ENCODE data around the gene DAAM2.
A peak's percentile ranks its signal among the peaks of the same experiment; 100 is the strongest.

DAAM2 gene

GRCh38 chr6:39769012-39769411, 23.2 kb upstream of the DAAM2 start:
- Histone ChIP-seq H3K4me3 (ENCODE audit: low read depth in 1 of 2, low read length in 2 of 2) (no peak overlapping the region), H3K4me1 (ENCODE audit: control insufficient read depth in 1 of 2, insufficient read depth in 2 of 2, low read length in 2 of 2) (peaks cover 0 to 10% of the 10 kb centered on the region in 2 donors), H3K36me3 (ENCODE audit: control insufficient read depth in 1 of 2, insufficient read depth in 2 of 2, low read length in 2 of 2) (no peaks in the 10 kb centered on the region), H3K27ac (ENCODE audit: low read length) (no peak overlapping the region), H3K27me3 (ENCODE audit: low read depth, low read length) (no peaks in the 10 kb centered on the region), H3K9me3 (ENCODE audit: control insufficient read depth in 1 of 2, low read length in 2 of 2) (no peaks in the 10 kb centered on the region)

GRCh38 chr6:39770446-39770845, 21.7 kb upstream of the DAAM2 start:
- Histone ChIP-seq H3K27me3 (ENCODE audit: low read depth, low read length) (no peaks in the 10 kb centered on the region), H3K36me3 (ENCODE audit: control insufficient read depth in 1 of 2, insufficient read depth in 2 of 2, low read length in 2 of 2) (no peaks in the 10 kb centered on the region), H3K4me3 (ENCODE audit: low read depth in 1 of 2, low read length in 2 of 2) (no peak overlapping the region), H3K4me1 (ENCODE audit: control insufficient read depth in 1 of 2, insufficient read depth in 2 of 2, low read length in 2 of 2) (peaks cover 0 to 10% of the 10 kb centered on the region in 2 donors), H3K9me3 (ENCODE audit: control insufficient read depth in 1 of 2, low read length in 2 of 2) (no peaks in the 10 kb centered on the region), H3K27ac (ENCODE audit: low read length) (no peak overlapping the region)

- no peak overlapping the region for H3K4me3 ChIP-seq (ENCODE audit: low read depth in 1 of 2, low read length in 2 of 2)
- no peaks in the 10 kb centered on the region for H3K27me3 ChIP-seq (ENCODE audit: low read depth, low read length)
- peaks cover 2 to 15% of the 10 kb centered on the region in 2 donors for H3K4me1 ChIP-seq (ENCODE audit: control insufficient read depth in 1 of 2, insufficient read depth in 2 of 2, low read length in 2 of 2)
- no peaks in the 10 kb centered on the region for H3K9me3 ChIP-seq (ENCODE audit: control insufficient read depth in 1 of 2, low read length in 2 of 2)
- H3K36me3 ChIP-seq (ENCODE audit: control insufficient read depth in 1 of 2, insufficient read depth in 2 of 2, low read length in 2 of 2): no peaks in the 10 kb centered on the region
- H3K27ac ChIP-seq (ENCODE audit: low read length): peak overlapping the region; percentile 26
Observed at GRCh38 chr6:39772559-39773273, 19.5 kb upstream of the DAAM2 start.

GRCh38 chr6:39773782-39774181, 18.4 kb upstream of the DAAM2 start:
- Histone ChIP-seq H3K27ac (ENCODE audit: low read length) (peak overlapping the region; percentile 26), H3K9me3 (ENCODE audit: control insufficient read depth in 1 of 2, low read length in 2 of 2) (no peaks in the 10 kb centered on the region), H3K4me3 (ENCODE audit: low read depth in 1 of 2, low read length in 2 of 2) (no peak overlapping the region), H3K27me3 (ENCODE audit: low read depth, low read length) (no peaks in the 10 kb centered on the region), H3K4me1 (ENCODE audit: control insufficient read depth in 1 of 2, insufficient read depth in 2 of 2, low read length in 2 of 2) (peaks cover 3 to 25% of the 10 kb centered on the region in 2 donors), H3K36me3 (ENCODE audit: control insufficient read depth in 1 of 2, insufficient read depth in 2 of 2, low read length in 2 of 2) (no peaks in the 10 kb centered on the region)

GRCh38 chr6:39776581-39776980, 15.6 kb upstream of the DAAM2 start:
- no peak overlapping the region for H3K4me3 ChIP-seq (ENCODE audit: low read depth in 1 of 2, low read length in 2 of 2)
- H3K4me1 ChIP-seq (ENCODE audit: control insufficient read depth in 1 of 2, insufficient read depth in 2 of 2, low read length in 2 of 2): peaks cover 3 to 21% of the 10 kb centered on the region in 2 donors
- no peaks in the 10 kb centered on the region for H3K9me3 ChIP-seq (ENCODE audit: control insufficient read depth in 1 of 2, low read length in 2 of 2)
- no peaks in the 10 kb centered on the region for H3K36me3 ChIP-seq (ENCODE audit: control insufficient read depth in 1 of 2, insufficient read depth in 2 of 2, low read length in 2 of 2)
- H3K27me3 ChIP-seq (ENCODE audit: low read depth, low read length): no peaks in the 10 kb centered on the region
- H3K27ac ChIP-seq (ENCODE audit: low read length): no peak overlapping the region

GRCh38 chr6:39777218-39777617, 15.0 kb upstream of the DAAM2 start:
- peaks cover 3 to 21% of the 10 kb centered on the region in 2 donors for H3K4me1 ChIP-seq (ENCODE audit: control insufficient read depth in 1 of 2, insufficient read depth in 2 of 2, low read length in 2 of 2)
- H3K4me3 ChIP-seq (ENCODE audit: low read depth in 1 of 2, low read length in 2 of 2): no peak overlapping the region
- no peaks in the 10 kb centered on the region for H3K36me3 ChIP-seq (ENCODE audit: control insufficient read depth in 1 of 2, insufficient read depth in 2 of 2, low read length in 2 of 2)
- no peaks in the 10 kb centered on the region for H3K27me3 ChIP-seq (ENCODE audit: low read depth, low read length)
- no peaks in the 10 kb centered on the region for H3K9me3 ChIP-seq (ENCODE audit: control insufficient read depth in 1 of 2, low read length in 2 of 2)
- H3K27ac ChIP-seq (ENCODE audit: low read length): no peak overlapping the region

- H3K4me1 ChIP-seq (ENCODE audit: control insufficient read depth in 1 of 2, insufficient read depth in 2 of 2, low read length in 2 of 2): peaks cover 3 to 21% of the 10 kb centered on the region in 2 donors
- H3K36me3 ChIP-seq (ENCODE audit: control insufficient read depth in 1 of 2, insufficient read depth in 2 of 2, low read length in 2 of 2): no peaks in the 10 kb centered on the region
- no peaks in the 10 kb centered on the region for H3K27me3 ChIP-seq (ENCODE audit: low read depth, low read length)
- peak overlapping the region; percentile 55 for H3K27ac ChIP-seq (ENCODE audit: low read length)
- H3K9me3 ChIP-seq (ENCODE audit: control insufficient read depth in 1 of 2, low read length in 2 of 2): no peaks in the 10 kb centered on the region
- no peak overlapping the region for H3K4me3 ChIP-seq (ENCODE audit: low read depth in 1 of 2, low read length in 2 of 2)
Observed at GRCh38 chr6:39777661-39778060, 14.5 kb upstream of the DAAM2 start.

- H3K36me3 ChIP-seq (ENCODE audit: control insufficient read depth in 1 of 2, insufficient read depth in 2 of 2, low read length in 2 of 2): no peaks in the 10 kb centered on the region
- H3K4me3 ChIP-seq (ENCODE audit: low read depth in 1 of 2, low read length in 2 of 2): no peak overlapping the region
- H3K9me3 ChIP-seq (ENCODE audit: control insufficient read depth in 1 of 2, low read length in 2 of 2): no peaks in the 10 kb centered on the region
- peak overlapping the region; percentile 67 for H3K27ac ChIP-seq (ENCODE audit: low read length)
- H3K27me3 ChIP-seq (ENCODE audit: low read depth, low read length): no peaks in the 10 kb centered on the region
- H3K4me1 ChIP-seq (ENCODE audit: control insufficient read depth in 1 of 2, insufficient read depth in 2 of 2, low read length in 2 of 2): peaks cover 3 to 21% of the 10 kb centered on the region in 2 donors
Observed at GRCh38 chr6:39778581-39779255, 13.5 kb upstream of the DAAM2 start.

- Histone ChIP-seq H3K27me3 (ENCODE audit: low read depth, low read length) (no peaks in the 10 kb centered on the region), H3K27ac (ENCODE audit: low read length) (no peak overlapping the region), H3K9me3 (ENCODE audit: control insufficient read depth in 1 of 2, low read length in 2 of 2) (no peaks in the 10 kb centered on the region), H3K36me3 (ENCODE audit: control insufficient read depth in 1 of 2, insufficient read depth in 2 of 2, low read length in 2 of 2) (no peaks in the 10 kb centered on the region), H3K4me1 (ENCODE audit: control insufficient read depth in 1 of 2, insufficient read depth in 2 of 2, low read length in 2 of 2) (no peaks in the 10 kb centered on the region), H3K4me3 (ENCODE audit: low read depth in 1 of 2, low read length in 2 of 2) (no peak overlapping the region)
Observed at GRCh38 chr6:39785281-39785680, 6.9 kb upstream of the DAAM2 start.

GRCh38 chr6:39786649-39787048, 5.5 kb upstream of the DAAM2 start:
- H3K4me3 ChIP-seq (ENCODE audit: low read depth in 1 of 2, low read length in 2 of 2): no peak overlapping the region
- H3K27ac ChIP-seq (ENCODE audit: low read length): no peak overlapping the region
- no peaks in the 10 kb centered on the region for H3K9me3 ChIP-seq (ENCODE audit: control insufficient read depth in 1 of 2, low read length in 2 of 2)
- peaks cover 0 to 5% of the 10 kb centered on the region in 2 donors for H3K4me1 ChIP-seq (ENCODE audit: control insufficient read depth in 1 of 2, insufficient read depth in 2 of 2, low read length in 2 of 2)
- no peaks in the 10 kb centered on the region for H3K36me3 ChIP-seq (ENCODE audit: control insufficient read depth in 1 of 2, insufficient read depth in 2 of 2, low read length in 2 of 2)
- H3K27me3 ChIP-seq (ENCODE audit: low read depth, low read length): no peaks in the 10 kb centered on the region

GRCh38 chr6:39787322-39787721, 4.9 kb upstream of the DAAM2 start:
- Histone ChIP-seq H3K4me1 (ENCODE audit: control insufficient read depth in 1 of 2, insufficient read depth in 2 of 2, low read length in 2 of 2) (peaks cover 0 to 5% of the 10 kb centered on the region in 2 donors), H3K9me3 (ENCODE audit: control insufficient read depth in 1 of 2, low read length in 2 of 2) (no peaks in the 10 kb centered on the region), H3K4me3 (ENCODE audit: low read depth in 1 of 2, low read length in 2 of 2) (no peak overlapping the region), H3K36me3 (ENCODE audit: control insufficient read depth in 1 of 2, insufficient read depth in 2 of 2, low read length in 2 of 2) (no peaks in the 10 kb centered on the region), H3K27ac (ENCODE audit: low read length) (no peak overlapping the region), H3K27me3 (ENCODE audit: low read depth, low read length) (no peaks in the 10 kb centered on the region)

Data from muscle layer of duodenum (tissue), 2 donors.